NCI-H345 treated with DMSO at 0.1 percent for 48 hours (cell line): ENCODE results near the gene FBXW12.
A peak's percentile ranks its signal among the peaks of the same experiment; 100 is the strongest.

ENCODE experiments used
- DNase-seq: peaks from one replicate; lab custom pipeline; 2025; ENCODE audit not compliant: unreplicated experiment; lab: John Stamatoyannopoulos, UW

Gene FBXW12

GRCh38 chr3:48420561-48420960 lies 48.5 kb downstream of the FBXW12 start:
- no peak for DNase-seq

GRCh38 chr3:48422272-48422671 lies 50.3 kb downstream of the FBXW12 start:
- DNase-seq = no peak

- DNase-seq = no peak
Measured at GRCh38 chr3:48422681-48423080, 50.7 kb downstream of the FBXW12 start.

- DNase-seq = no peak
Measured at GRCh38 chr3:48423241-48423882, 51.3 kb downstream of the FBXW12 start.

GRCh38 chr3:48423883-48424695 lies 52.1 kb downstream of the FBXW12 start:
- no peak for DNase-seq

- DNase-seq = no peak
Measured at GRCh38 chr3:48425281-48425812, 53.3 kb downstream of the FBXW12 start.

GRCh38 chr3:48426401-48426909 lies 54.4 kb downstream of the FBXW12 start:
- DNase-seq = no peak

GRCh38 chr3:48426944-48427629 lies 55.1 kb downstream of the FBXW12 start:
- no peak for DNase-seq

- no peak for DNase-seq
Measured at GRCh38 chr3:48427630-48427962, 55.6 kb downstream of the FBXW12 start.

GRCh38 chr3:48428088-48428571 lies 56.1 kb downstream of the FBXW12 start:
- no peak for DNase-seq

GRCh38 chr3:48428572-48429316 lies 56.7 kb downstream of the FBXW12 start:
- DNase-seq = peak; percentile 11

- peak; percentile 61 for DNase-seq
Measured at GRCh38 chr3:48429317-48429959, 57.4 kb downstream of the FBXW12 start.

- DNase-seq = peak; percentile 38
Measured at GRCh38 chr3:48429960-48430707, 58.1 kb downstream of the FBXW12 start, which contains the start of gene PLXNB1. TSS of gene PLXNB1 (minus strand) at chr3:48430086. CDS start at chr3:48424611, 5,475 bp downstream.

- no peak for DNase-seq
Measured at GRCh38 chr3:48430708-48431101, 58.7 kb downstream of the FBXW12 start.

GRCh38 chr3:48431224-48432029 lies 59.4 kb downstream of the FBXW12 start:
- DNase-seq = no peak

- DNase-seq = no peak
Measured at GRCh38 chr3:48432411-48433371, 60.7 kb downstream of the FBXW12 start.

- DNase-seq = no peak
Measured at GRCh38 chr3:48433472-48434118, 61.6 kb downstream of the FBXW12 start.
